ENCODE measurements around the gene RBMS3. TPM values are rescaled to one million over a fixed set of nuclear protein-coding genes. Genes with fewer than 3 reads are reported as not detected.

RBMS3 gene
- total RNA-seq, 1 experiment from 2014 or later, result 0.42 TPM

- BruUV-seq (replicated peaks), result no TSS peak
- no peaks in the 10 kb centered on the region for H3K36me3 ChIP-seq (ENCODE audit: control insufficient read depth in 1 of 2, insufficient read depth in 2 of 2, low read length in 2 of 2)
- TF ChIP-seq, protein P1, sequence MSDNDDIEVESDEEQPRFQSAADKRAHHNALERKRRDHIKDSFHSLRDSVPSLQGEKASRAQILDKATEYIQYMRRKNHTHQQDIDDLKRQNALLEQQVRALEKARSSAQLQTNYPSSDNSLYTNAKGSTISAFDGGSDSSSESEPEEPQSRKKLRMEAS (IDR thresholded peaks at IDR 0.05), result no peak
- TF ChIP-seq SRF (IDR thresholded peaks at IDR 0.05; ENCODE audit: low read depth), result no peak
- no peak for TF ChIP-seq TCF7L2 (IDR thresholded peaks at IDR 0.05; ENCODE audit: borderline replicate concordance, extremely low read depth, insufficient read depth, insufficient read length)
- no peak for TF ChIP-seq ZNF274 (IDR thresholded peaks at IDR 0.05; ENCODE audit: low read depth, low read length)
- TF ChIP-seq EZH2phosphoT487 (IDR thresholded peaks at IDR 0.05; ENCODE audit: borderline replicate concordance), result no peak
- no peak for TF ChIP-seq ATF3 (IDR thresholded peaks at IDR 0.05)
- TF ChIP-seq CEBPB (IDR thresholded peaks at IDR 0.05; ENCODE audit: low read depth), result no peak
- no peak for TF ChIP-seq ELF1 (IDR thresholded peaks at IDR 0.05; ENCODE audit: borderline replicate concordance, low read depth)
- TF ChIP-seq FOSL1 (IDR thresholded peaks at IDR 0.05; ENCODE audit: low read depth), result no peak
- no peak for TF ChIP-seq SIN3A (IDR thresholded peaks at IDR 0.05; ENCODE audit: low read depth)
- no peak for TF ChIP-seq POLR2AphosphoS5 (IDR thresholded peaks at IDR 0.05; ENCODE audit: low read depth, low read length)
- TF ChIP-seq EZH2 (IDR thresholded peaks at IDR 0.05), result no peak
- TF ChIP-seq, protein P2, sequence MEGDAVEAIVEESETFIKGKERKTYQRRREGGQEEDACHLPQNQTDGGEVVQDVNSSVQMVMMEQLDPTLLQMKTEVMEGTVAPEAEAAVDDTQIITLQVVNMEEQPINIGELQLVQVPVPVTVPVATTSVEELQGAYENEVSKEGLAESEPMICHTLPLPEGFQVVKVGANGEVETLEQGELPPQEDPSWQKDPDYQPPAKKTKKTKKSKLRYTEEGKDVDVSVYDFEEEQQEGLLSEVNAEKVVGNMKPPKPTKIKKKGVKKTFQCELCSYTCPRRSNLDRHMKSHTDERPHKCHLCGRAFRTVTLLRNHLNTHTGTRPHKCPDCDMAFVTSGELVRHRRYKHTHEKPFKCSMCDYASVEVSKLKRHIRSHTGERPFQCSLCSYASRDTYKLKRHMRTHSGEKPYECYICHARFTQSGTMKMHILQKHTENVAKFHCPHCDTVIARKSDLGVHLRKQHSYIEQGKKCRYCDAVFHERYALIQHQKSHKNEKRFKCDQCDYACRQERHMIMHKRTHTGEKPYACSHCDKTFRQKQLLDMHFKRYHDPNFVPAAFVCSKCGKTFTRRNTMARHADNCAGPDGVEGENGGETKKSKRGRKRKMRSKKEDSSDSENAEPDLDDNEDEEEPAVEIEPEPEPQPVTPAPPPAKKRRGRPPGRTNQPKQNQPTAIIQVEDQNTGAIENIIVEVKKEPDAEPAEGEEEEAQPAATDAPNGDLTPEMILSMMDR (IDR thresholded peaks at IDR 0.05 in 2 of 3, conservative IDR thresholded peaks at IDR 0.05 in 1 of 3; ENCODE audit: borderline replicate concordance in 1 of 3, insufficient read depth in 1 of 3, low read depth in 2 of 3, low read length in 2 of 3), result no peak
- TF ChIP-seq SP1 (IDR thresholded peaks at IDR 0.05; ENCODE audit: low read depth), result no peak
- no peak overlapping the region for H3K27ac ChIP-seq (ENCODE audit: low read depth, low read length)
- H3K4me3 ChIP-seq (replicated peaks in 1 of 2; ENCODE audit: low read depth in 1 of 2, low read length in 2 of 2), result no peak overlapping the region
- no peaks in the 10 kb centered on the region for H3K79me2 ChIP-seq (ENCODE audit: insufficient read depth, low read length)
- no peak overlapping the region for H2AFZ ChIP-seq (ENCODE audit: low read depth, low read length, poor library complexity, severe bottlenecking)
- CTCF ChIA-PET, result no interaction called here
- H3K9me3 ChIP-seq (ENCODE audit: control insufficient read depth in 1 of 2, insufficient read depth in 1 of 2, low read depth in 1 of 2, low read length in 2 of 2), result no peaks in the 10 kb centered on the region
- RAD21 ChIA-PET (ENCODE audit: low non-redundant PET in 1 of 2, low total read pairs in 2 of 2, uncharacterized antibody in 2 of 2, unreplicated experiment in 2 of 2), result no interaction called here
- H4K20me1 ChIP-seq (ENCODE audit: insufficient read depth), result no peaks in the 10 kb centered on the region
- H3K4me1 ChIP-seq (ENCODE audit: control insufficient read depth in 1 of 2, insufficient read depth in 2 of 2, low read length in 2 of 2), result no peaks in the 10 kb centered on the region
- intact Hi-C loops (cut with micrococcal nuclease), result no loop called here
- H3K27me3 ChIP-seq (ENCODE audit: insufficient read depth, low read length), result no peaks in the 10 kb centered on the region
- ATAC-seq (no peak), DNase-seq (ENCODE audit: low read depth, low spot score) (no peak)
- H3K4me2 ChIP-seq (ENCODE audit: low read length), result no peak overlapping the region
- H3K9me2 ChIP-seq (ENCODE audit: insufficient read depth), result no peaks in the 10 kb centered on the region
- POLR2A ChIA-PET, result no interaction called here
- no peak overlapping the region for H3K9ac ChIP-seq (ENCODE audit: low read length)
Measured at GRCh38 chr3:29347412-29347811, 66.5 kb downstream of the RBMS3 start.

Data from HCT116 (cell line).